ENCODE data around the gene TACR1. TPM values are rescaled to one million over a fixed set of nuclear protein-coding genes. Genes with fewer than 3 reads are reported as not detected.

Gene TACR1
- total RNA-seq, 2 donors from 2014 or later, result 2.7 to 4.2 TPM

GRCh38 chr2:75074708-75075107 lies 124.6 kb downstream of the TACR1 start:
- Histone ChIP-seq H3K4me3 (no peak overlapping the region), H3K27me3 (replicated peaks; ENCODE audit: insufficient read depth) (no peaks in the 10 kb centered on the region), H3K4me1 (replicated peaks) (no peaks in the 10 kb centered on the region), H3K36me3 (no peaks in the 10 kb centered on the region), H3K9me3 (no peaks in the 10 kb centered on the region), H3K27ac (no peak overlapping the region)
- intact Hi-C loops (cut with DNase I), result no loop called here
- TF ChIP-seq POLR2A (IDR thresholded peaks at IDR 0.05) (no peak), CTCF (IDR thresholded peaks at IDR 0.05) (no peak), POLR2AphosphoS5 (IDR thresholded peaks at IDR 0.05) (no peak)
- no peak for DNase-seq (ENCODE audit: low spot score)
- WGBS, result 100% methylated on average over 1 of the region's 1 CpG

- no peak for DNase-seq (ENCODE audit: low spot score)
- intact Hi-C loops (cut with DNase I), result no loop called here
These were observed 125.1 kb downstream of the TACR1 start for GRCh38 chr2:75074228-75074627.

DNA sequence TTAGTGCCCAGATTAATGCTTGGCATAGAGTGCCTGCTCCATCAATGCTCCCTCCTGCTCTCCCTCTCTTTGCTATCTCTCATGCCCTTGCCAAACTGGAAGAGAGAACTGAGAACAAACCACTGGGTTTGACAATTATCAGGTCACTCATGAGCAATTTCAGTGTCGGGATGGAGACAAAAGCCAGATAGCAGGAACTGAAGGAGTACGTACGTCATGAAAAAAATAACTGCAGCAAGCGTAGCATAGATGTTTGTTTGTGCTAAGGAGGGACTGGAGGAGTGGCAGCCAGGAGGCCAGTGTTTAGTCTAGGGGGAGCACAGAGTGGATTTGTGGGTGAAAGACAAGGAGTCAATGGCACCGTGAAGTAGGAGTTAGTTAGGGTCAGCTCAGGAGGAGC lies 127.6 kb downstream of the TACR1 start:
- TF ChIP-seq CTCF (IDR thresholded peaks at IDR 0.05), result no peak
- TF ChIP-seq POLR2AphosphoS5 (IDR thresholded peaks at IDR 0.05), result no peak
- TF ChIP-seq POLR2A (IDR thresholded peaks at IDR 0.05), result no peak
- Histone ChIP-seq H3K27me3 (replicated peaks; ENCODE audit: insufficient read depth) (no peaks in the 10 kb centered on the region), H3K9me3 (no peaks in the 10 kb centered on the region), H3K4me3 (no peak overlapping the region), H3K4me1 (replicated peaks) (no peaks in the 10 kb centered on the region), H3K27ac (no peak overlapping the region), H3K36me3 (no peaks in the 10 kb centered on the region)
- 78% methylated on average over 5 of the region's 5 CpGs for WGBS
- intact Hi-C loops (cut with DNase I), result no loop called here
- no peak for DNase-seq (ENCODE audit: low spot score)

More at GRCh38 chr2:75074228-75074627, 125.1 kb downstream of the TACR1 start:
- H3K27me3 ChIP-seq (replicated peaks; ENCODE audit: insufficient read depth), result no peaks in the 10 kb centered on the region
- no peaks in the 10 kb centered on the region for H3K36me3 ChIP-seq
- 38% methylated on average over 1 of the region's 1 CpG for WGBS
- no peak overlapping the region for H3K27ac ChIP-seq
- H3K4me1 ChIP-seq (replicated peaks), result no peaks in the 10 kb centered on the region
- no peaks in the 10 kb centered on the region for H3K9me3 ChIP-seq
- TF ChIP-seq POLR2A (IDR thresholded peaks at IDR 0.05), result no peak
- no peak for TF ChIP-seq CTCF (IDR thresholded peaks at IDR 0.05)
- TF ChIP-seq POLR2AphosphoS5 (IDR thresholded peaks at IDR 0.05), result no peak
- H3K4me3 ChIP-seq, result no peak overlapping the region

DNA sequence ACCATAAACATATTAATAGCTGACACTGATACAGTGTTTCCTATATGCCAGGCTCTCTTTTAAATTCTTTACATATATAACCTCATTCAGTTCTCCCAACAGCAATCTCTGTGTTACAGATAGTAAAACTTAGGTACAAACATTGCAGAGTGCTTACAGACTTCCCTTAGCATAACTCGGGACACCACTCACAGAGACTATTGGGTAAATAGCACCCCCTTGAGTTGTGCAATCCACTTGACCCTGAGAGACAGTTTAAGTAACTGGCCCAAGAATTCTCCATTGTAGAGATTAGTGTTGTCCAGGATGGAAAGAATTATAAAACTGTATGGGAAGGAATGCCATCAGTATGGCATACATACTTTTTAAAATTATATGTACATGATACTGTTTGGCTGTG lies 130.8 kb downstream of the TACR1 start:
- H3K4me1 ChIP-seq (replicated peaks), result no peaks in the 10 kb centered on the region
- H3K36me3 ChIP-seq, result no peaks in the 10 kb centered on the region
- no peak overlapping the region for H3K4me3 ChIP-seq
- DNase-seq (ENCODE audit: low spot score), result no peak
- no peaks in the 10 kb centered on the region for H3K27me3 ChIP-seq (replicated peaks; ENCODE audit: insufficient read depth)
- TF ChIP-seq CTCF (IDR thresholded peaks at IDR 0.05), result no peak
- no peak for TF ChIP-seq POLR2AphosphoS5 (IDR thresholded peaks at IDR 0.05)
- no peak for TF ChIP-seq POLR2A (IDR thresholded peaks at IDR 0.05)
- H3K27ac ChIP-seq, result no peak overlapping the region
- intact Hi-C loops (cut with DNase I), result no loop called here
- no peaks in the 10 kb centered on the region for H3K9me3 ChIP-seq
- 86% methylated on average over 1 of the region's 1 CpG for WGBS

DNA sequence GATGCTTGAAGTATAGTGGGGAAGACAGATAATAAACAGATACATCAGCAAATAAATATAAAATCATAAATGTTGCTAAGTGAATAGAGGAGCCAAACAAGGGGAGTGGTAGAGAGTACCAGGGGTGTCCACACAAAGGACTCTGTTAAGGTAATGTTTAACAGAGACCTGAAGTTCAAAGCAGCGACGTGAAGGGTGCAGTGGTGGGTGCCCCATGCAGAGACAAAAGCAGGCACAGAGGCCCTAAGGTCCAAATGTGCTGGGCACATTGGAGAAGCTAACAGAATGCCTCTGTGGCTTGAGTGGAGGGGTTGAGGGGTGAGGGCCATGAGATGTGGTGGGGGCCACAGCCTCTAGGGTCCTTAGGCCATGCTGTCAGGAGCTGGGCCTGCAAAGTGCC lies 131.8 kb downstream of the TACR1 start:
- Histone ChIP-seq H3K4me3 (no peak overlapping the region), H3K9me3 (no peaks in the 10 kb centered on the region), H3K27me3 (replicated peaks; ENCODE audit: insufficient read depth) (no peaks in the 10 kb centered on the region), H3K27ac (no peak overlapping the region), H3K4me1 (replicated peaks) (no peaks in the 10 kb centered on the region), H3K36me3 (no peaks in the 10 kb centered on the region)
- 91% methylated on average over 2 of the region's 2 CpGs for WGBS
- DNase-seq (ENCODE audit: low spot score), result no peak
- no peak for TF ChIP-seq POLR2A (IDR thresholded peaks at IDR 0.05)
- intact Hi-C loops (cut with DNase I), result no loop called here
